Measurements from ENCODE around the gene CCL19. TPM values are rescaled to one million over a fixed set of nuclear protein-coding genes. Genes with fewer than 3 reads are reported as not detected.

CCL19 gene
- total RNA-seq, 2 donors from 2014 or later: 8.0 to 13.4 TPM

GRCh38 chr9:34650816-34651215, 40.3 kb downstream of the CCL19 start:
- intact Hi-C loops (cut with DNase I): no loop called here
- DNase-seq (no peak), ATAC-seq (no peak)

GRCh38 chr9:34648673-34649072, 42.4 kb downstream of the CCL19 start:
- DNase-seq (no peak), ATAC-seq (no peak)
- intact Hi-C loops (cut with DNase I): no loop called here

GRCh38 chr9:34647651-34648050, 43.4 kb downstream of the CCL19 start:
- intact Hi-C loops (cut with DNase I): no loop called here
- ATAC-seq (no peak), DNase-seq (no peak)

- intact Hi-C loops (cut with DNase I): no loop called here
- DNase-seq (no peak), ATAC-seq (no peak)
Measured at GRCh38 chr9:34647084-34647403, 44.0 kb downstream of the CCL19 start.

GRCh38 chr9:34646211-34647083, 44.6 kb downstream of the CCL19 start, which contains the start of gene GALT:
GALT (plus strand) TSS chr9:34646675; CDS start chr9:34646705, 30 bp downstream.
- ATAC-seq (peak; percentile 87 to 89), DNase-seq (peak; percentile 95)
- intact Hi-C loops (cut with DNase I): no loop called here

- intact Hi-C loops (cut with DNase I): no loop called here
- no peak for DNase-seq
- no peak for ATAC-seq
Measured at GRCh38 chr9:34644766-34645314, 46.2 kb downstream of the CCL19 start.

GRCh38 chr9:34642679-34643078, 48.4 kb downstream of the CCL19 start:
- DNase-seq: no peak
- no peak for ATAC-seq
- intact Hi-C loops (cut with DNase I): no loop called here

Other genes with a start within 250 kb of the CCL19 start
- 10 to 100 TPM; 22.7 to 27.9 TPM for gene FAM219A, start 232.7 kb downstream of the CCL19 start, total RNA-seq
- gene DNAI1, start 232.5 kb downstream of the CCL19 start, total RNA-seq: under 1 TPM in 1 of 2 donors, not detected in 1; 0.29 TPM
- under 1 TPM; 0.56 to 0.60 TPM for gene ENHO, start 168.3 kb downstream of the CCL19 start, total RNA-seq
- gene CNTFR, start 101.6 kb downstream of the CCL19 start, total RNA-seq: 10 to 100 TPM; 21.3 to 45.3 TPM
- 10 to 100 TPM; 20.8 to 27.8 TPM for gene RPP25L, start 79.2 kb downstream of the CCL19 start, total RNA-seq
- 100 to 1,000 TPM in 1 of 2 donors, 10 to 100 TPM in 1; 93.6 to 109 TPM for gene DCTN3, start 70.8 kb downstream of the CCL19 start, total RNA-seq
- gene ARID3C, start 62.2 kb downstream of the CCL19 start, total RNA-seq: not detected
- gene SIGMAR1, start 53.5 kb downstream of the CCL19 start, total RNA-seq: 10 to 100 TPM; 31.8 to 33.3 TPM
- 10 to 100 TPM; 36.9 to 37.9 TPM for gene GALT, start 44.6 kb downstream of the CCL19 start, total RNA-seq
- gene IL11RA, start 39.1 kb downstream of the CCL19 start, total RNA-seq: 10 to 100 TPM; 38.3 to 51.0 TPM
- gene CCL27, start 28.6 kb downstream of the CCL19 start, total RNA-seq: not detected
- gene CCL21, start 18.9 kb upstream of the CCL19 start, total RNA-seq: 10 to 100 TPM; 19.0 to 65.3 TPM